ENCODE measurements around the gene PHYH. TPM values are rescaled to one million over a fixed set of nuclear protein-coding genes. Genes with fewer than 3 reads are reported as not detected.
"Not testable (repeated sequence)": the region's sequence is repeated elsewhere in the genome, so short reads cannot be mapped to it uniquely, and the experiment has no call there.

Gene PHYH
- total and polyA plus RNA-seq, 11 donors, result 58.1 to 181 (median 147) TPM

- 88 to 95% (median 92%) methylated on average over 9 of the region's 9 CpGs for WGBS, 4 donors
- Histone ChIP-seq H3K27ac (no peak overlapping the region), H3K36me3 (peaks cover 0 to 69% (median 56%) of the 10 kb centered on the region in 9 donors), H3K27me3 (no peaks in the 10 kb centered on the region), H3K4me3 (no peak overlapping the region), H3K4me1 (peaks cover 0 to 31% (median 22%) of the 10 kb centered on the region in 12 donors), H3K9me3 (no peaks in the 10 kb centered on the region)
- ATAC-seq (no peak), DNase-seq (no peak)
- TF ChIP-seq POLR2A (IDR thresholded peaks at IDR 0.05), result no peak
- TF ChIP-seq CTCF (IDR thresholded peaks at IDR 0.05), result no peak
- intact Hi-C loops (cut with DNase I), result no loop called here
These were observed 36.0 kb upstream of the PHYH start for GRCh38 chr10:13335881-13336280.

DNA sequence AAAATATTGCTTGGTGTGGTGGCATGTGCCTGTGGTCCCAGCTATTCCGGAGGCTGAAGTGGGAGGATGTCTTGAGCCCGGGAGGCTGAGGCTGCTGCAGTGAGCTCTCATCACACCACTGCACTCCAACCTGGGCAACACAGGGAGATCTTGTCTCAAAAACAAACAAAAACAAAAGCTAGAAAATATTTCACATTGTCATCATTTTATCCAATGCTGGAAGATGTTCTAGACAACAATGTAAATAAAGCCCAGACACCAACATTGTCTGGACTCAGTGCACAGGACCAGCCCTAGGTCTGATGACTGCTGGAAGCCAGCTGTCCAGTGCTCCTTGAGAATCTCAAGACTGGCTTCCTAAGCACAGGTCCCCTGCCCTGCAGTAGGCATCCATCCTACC is 34.7 kb upstream of the PHYH start:
- Histone ChIP-seq H3K36me3 (peaks cover 0 to 78% (median 68%) of the 10 kb centered on the region in 9 donors), H3K9me3 (no peaks in the 10 kb centered on the region), H3K4me1 (peaks cover 0 to 22% (median 16%) of the 10 kb centered on the region in 12 donors), H3K27me3 (no peaks in the 10 kb centered on the region), H3K4me3 (no peak overlapping the region), H3K27ac (no peak overlapping the region)
- ATAC-seq (no peak), DNase-seq (no peak)
- WGBS, 4 donors, result 95 to 100% (median 96%) methylated on average over 2 of the region's 2 CpGs
- TF ChIP-seq CTCF (IDR thresholded peaks at IDR 0.05) (no peak), POLR2A (IDR thresholded peaks at IDR 0.05) (no peak)
- intact Hi-C loops (cut with DNase I), result no loop called here

DNA sequence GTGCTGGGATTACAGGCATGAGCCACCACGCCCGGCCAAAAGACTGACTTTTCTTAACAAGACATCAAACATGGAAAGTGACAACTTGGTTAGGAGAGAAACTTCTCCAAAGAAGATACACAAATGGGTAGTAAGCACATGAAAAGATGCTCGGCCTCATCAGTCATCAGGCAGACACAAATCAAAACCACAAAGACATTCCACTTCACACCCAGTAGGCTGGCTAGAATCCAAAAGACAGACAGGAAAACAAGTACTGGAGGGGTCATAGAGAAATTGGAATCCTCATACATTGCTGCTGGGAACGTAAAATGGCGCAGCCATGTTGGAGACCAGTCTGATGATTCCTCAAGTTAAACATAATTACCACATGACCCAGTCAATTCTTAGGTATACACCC is 31.8 kb upstream of the PHYH start:
- intact Hi-C loops (cut with DNase I), result no loop called here
- no peak overlapping the region for H3K4me3 ChIP-seq
- peaks cover 0 to 99% (median 88%) of the 10 kb centered on the region in 9 donors for H3K36me3 ChIP-seq
- TF ChIP-seq CTCF (IDR thresholded peaks at IDR 0.05) (no peak), POLR2A (IDR thresholded peaks at IDR 0.05) (no peak)
- no peak overlapping the region for H3K27ac ChIP-seq
- DNase-seq (no peak), ATAC-seq (no peak)
- peaks cover 0 to 6% (median 0%) of the 10 kb centered on the region in 12 donors for H3K4me1 ChIP-seq
- H3K27me3 ChIP-seq, result no peaks in the 10 kb centered on the region
- H3K9me3 ChIP-seq, result no peaks in the 10 kb centered on the region
- 92 to 95% (median 94%) methylated on average over 5 of the region's 5 CpGs for WGBS, 4 donors

DNA sequence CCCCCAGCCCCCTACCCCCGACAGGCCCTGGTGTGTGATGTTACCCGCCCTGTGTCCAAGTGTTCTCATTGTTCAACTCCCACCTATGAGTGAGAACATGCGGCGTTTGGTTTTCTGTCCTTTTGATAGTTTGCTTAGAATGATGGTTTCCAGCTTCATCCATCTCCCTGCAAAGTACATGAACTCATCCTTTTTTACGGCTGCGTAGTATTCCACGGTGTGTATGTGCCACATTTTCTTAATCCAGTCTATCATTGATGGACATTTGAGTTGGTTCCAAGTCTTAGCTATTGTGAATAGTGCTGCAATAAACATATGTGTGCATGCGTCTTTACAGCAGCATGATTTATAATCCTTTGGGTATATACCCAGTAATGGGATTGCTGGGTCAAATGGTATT is 31.1 kb upstream of the PHYH start:
- intact Hi-C loops (cut with DNase I); H3K27ac ChIP-seq; DNase-seq; H3K4me3 ChIP-seq; ATAC-seq; H3K9me3 ChIP-seq; H3K27me3 ChIP-seq; H3K4me1 ChIP-seq: not testable (repeated sequence)
- peaks cover 0 to 100% (median 92%) of the 10 kb centered on the region in 9 donors for H3K36me3 ChIP-seq
- WGBS, 4 donors, result 98 to 99% (median 98%) methylated on average over 8 of the region's 8 CpGs

DNA sequence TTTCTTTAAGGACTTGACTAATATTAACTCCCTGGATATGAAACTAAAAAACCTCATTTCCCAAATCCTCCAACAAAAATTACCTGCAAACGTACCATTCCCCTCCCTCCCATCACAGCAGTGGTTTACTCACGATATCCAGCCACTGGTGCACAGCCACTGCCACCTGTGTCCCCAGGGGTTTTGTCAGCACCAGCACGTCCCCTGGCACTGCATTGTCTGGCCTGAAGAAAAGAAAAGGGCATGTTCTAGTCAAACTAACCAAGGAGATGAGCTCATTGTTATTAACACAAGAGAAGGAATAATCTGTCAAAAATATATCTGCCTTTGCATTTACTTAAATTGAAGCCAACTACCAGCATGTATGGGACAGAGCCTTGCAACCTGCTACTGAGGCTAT is 29.7 kb upstream of the PHYH start:
- H3K36me3 ChIP-seq, result peaks cover 0 to 100% (median 94%) of the 10 kb centered on the region in 9 donors
- no peaks in the 10 kb centered on the region for H3K27me3 ChIP-seq
- H3K9me3 ChIP-seq, result no peaks in the 10 kb centered on the region
- ATAC-seq, result no peak
- whole genome bisulfite sequencing, 4 donors, result 91 to 96% (median 94%) methylated on average over 3 of the region's 3 CpGs
- no peak overlapping the region for H3K4me3 ChIP-seq
- no peak for TF ChIP-seq POLR2A (IDR thresholded peaks at IDR 0.05)
- TF ChIP-seq CTCF (IDR thresholded peaks at IDR 0.05), result no peak
- intact Hi-C loops (cut with DNase I), result no loop called here
- no peak for DNase-seq
- peaks cover 0 to 6% (median 0%) of the 10 kb centered on the region in 12 donors for H3K4me1 ChIP-seq
- no peak overlapping the region for H3K27ac ChIP-seq

Data from heart left ventricle (tissue), 16 donors.